NT2/D1 (cell line): ENCODE results near the gene DNAAF5.

Experiments used
- DNase-seq: peaks from one replicate; pipeline ENCODE4 v3.0.0-alpha.2; 2011; ENCODE audit warnings: low read depth, low spot score
- H3K27me3 ChIP-seq: 2 replicates; pipeline ENCODE4 v1.6.0; 2011; ENCODE audit warnings: mild to moderate bottlenecking; ENCODE audit not compliant: insufficient read length, insufficient read depth
- H3K36me3 ChIP-seq: 2 replicates; pipeline ENCODE4 v1.6.1; 2011; ENCODE audit warnings: mild to moderate bottlenecking, low read length, mixed read lengths; ENCODE audit not compliant: insufficient read depth, insufficient read length
- H3K4me1 ChIP-seq: 2 replicates; pipeline ENCODE4 v1.5.1; 2011; ENCODE audit not compliant: insufficient read depth, insufficient read length
- H3K4me3 ChIP-seq: 2 replicates; pipeline ENCODE4 v1.5.1; 2011; ENCODE audit warnings: low read depth; ENCODE audit not compliant: insufficient read length
- H3K9ac ChIP-seq: 2 replicates; pipeline ENCODE4 v1.6.0; 2011; ENCODE audit warnings: low read depth; ENCODE audit not compliant: insufficient read length
- H3K9me3 ChIP-seq: 2 replicates; pipeline ENCODE4 v1.5.1; 2011; ENCODE audit warnings: mild to moderate bottlenecking, low read length; ENCODE audit not compliant: insufficient read depth
- SUZ12 ChIP-seq: IDR thresholded peaks from 2 replicates; pipeline ENCODE4 v1.6.1; 2011; ENCODE audit not compliant: insufficient read length, insufficient read depth; ENCODE audit errors: extremely low read depth
- YY1 ChIP-seq: IDR thresholded peaks from 2 replicates; pipeline ENCODE4 v1.6.1; 2011; ENCODE audit not compliant: insufficient read length, insufficient read depth
- ZNF274 ChIP-seq: IDR thresholded peaks from 2 replicates; pipeline ENCODE4 v1.6.1; 2011; ENCODE audit warnings: mild to moderate bottlenecking, low read depth, low read length

Gene DNAAF5

DNA sequence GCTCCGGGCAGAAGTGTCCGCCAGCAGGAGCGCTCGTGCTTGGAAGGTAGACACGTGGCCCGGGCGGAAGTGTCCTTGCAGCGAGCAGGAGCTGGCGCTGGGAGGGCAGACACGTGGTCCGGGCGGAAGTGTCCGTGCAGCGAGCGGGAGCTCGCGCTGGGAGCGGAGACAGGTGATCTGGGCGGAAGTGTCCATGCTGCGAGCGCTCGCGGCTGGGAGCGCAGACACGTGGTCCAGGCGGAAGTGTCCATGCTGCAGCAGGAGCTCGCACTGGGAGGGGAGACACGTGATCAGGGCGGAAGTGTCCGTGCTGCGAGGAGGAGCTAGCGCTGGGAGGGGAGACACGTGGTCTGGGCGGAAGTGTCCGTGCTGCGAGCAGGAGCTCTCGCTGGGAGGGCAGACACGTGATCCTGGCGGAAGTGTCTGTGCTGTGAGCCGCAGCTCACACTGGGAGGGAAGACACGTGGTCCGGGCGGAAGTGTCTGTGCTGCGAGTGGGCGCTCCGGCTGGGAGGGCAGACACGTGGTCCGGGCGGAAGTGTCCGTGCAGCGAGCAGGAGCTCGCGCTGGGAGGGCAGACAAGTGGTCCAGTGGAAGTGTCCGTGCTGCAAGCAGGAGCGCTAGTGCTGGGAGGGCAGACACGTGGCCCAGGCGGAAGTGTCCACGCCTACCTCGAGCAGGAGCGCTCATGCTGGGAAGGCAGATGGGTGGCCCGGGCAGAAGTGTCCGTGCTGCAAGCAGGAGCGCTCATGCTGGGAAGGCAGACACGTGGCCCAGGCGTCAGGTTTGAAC lies 41.6 kb downstream of the DNAAF5 start:
- no peak overlapping the region for H3K4me3 ChIP-seq
- no peak for DNase-seq
- H3K36me3 ChIP-seq: peaks cover 92% of the 10 kb centered on the region

DNA sequence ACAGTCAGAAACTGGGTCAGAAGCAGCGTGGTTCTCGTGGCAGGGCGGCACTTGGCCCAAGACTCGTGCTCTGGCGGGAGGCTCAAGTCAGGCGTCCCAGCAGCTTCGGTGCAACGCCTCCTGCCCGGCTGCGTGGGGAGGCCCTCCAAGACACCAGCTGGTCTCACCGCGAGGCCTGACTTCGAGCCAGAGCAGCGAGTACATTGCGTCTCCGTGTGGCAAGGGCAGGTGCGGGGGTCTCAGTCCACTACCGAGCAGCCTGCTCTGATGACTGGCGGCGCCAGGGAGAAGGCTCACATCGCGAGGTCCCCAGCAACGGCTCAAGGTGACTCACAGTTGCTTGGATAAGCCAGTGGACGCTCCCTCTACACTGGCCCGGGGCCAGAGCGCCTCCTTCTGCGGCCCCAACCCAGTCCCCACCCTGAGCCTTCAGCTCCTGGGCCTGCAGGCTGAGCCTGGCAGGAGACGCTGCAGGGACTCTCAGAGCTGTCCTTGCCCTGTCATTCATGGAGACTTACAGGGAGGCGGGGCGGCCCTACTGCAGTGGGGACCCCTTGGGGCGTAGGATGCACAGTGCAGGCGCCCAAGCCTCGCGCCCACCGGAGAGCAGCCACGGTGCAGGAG lies 42.5 kb downstream of the DNAAF5 start:
- TF ChIP-seq SUZ12 (no peak), ZNF274 (no peak), YY1 (no peak)
- no peak for DNase-seq
- H3K4me1 ChIP-seq: peaks cover 4% of the 10 kb centered on the region
- H3K27me3 ChIP-seq: no peaks in the 10 kb centered on the region
- peaks cover 92% of the 10 kb centered on the region for H3K36me3 ChIP-seq
- H3K4me3 ChIP-seq: no peak overlapping the region
- no peak overlapping the region for H3K9ac ChIP-seq
- no peaks in the 10 kb centered on the region for H3K9me3 ChIP-seq

More for the DNA sequence above, 41.6 kb downstream of the DNAAF5 start:
- no peak for TF ChIP-seq ZNF274
- Histone ChIP-seq H3K9me3 (no peaks in the 10 kb centered on the region), H3K27me3 (no peaks in the 10 kb centered on the region), H3K9ac (no peak overlapping the region), H3K4me1 (peaks cover 4% of the 10 kb centered on the region)

DNA sequence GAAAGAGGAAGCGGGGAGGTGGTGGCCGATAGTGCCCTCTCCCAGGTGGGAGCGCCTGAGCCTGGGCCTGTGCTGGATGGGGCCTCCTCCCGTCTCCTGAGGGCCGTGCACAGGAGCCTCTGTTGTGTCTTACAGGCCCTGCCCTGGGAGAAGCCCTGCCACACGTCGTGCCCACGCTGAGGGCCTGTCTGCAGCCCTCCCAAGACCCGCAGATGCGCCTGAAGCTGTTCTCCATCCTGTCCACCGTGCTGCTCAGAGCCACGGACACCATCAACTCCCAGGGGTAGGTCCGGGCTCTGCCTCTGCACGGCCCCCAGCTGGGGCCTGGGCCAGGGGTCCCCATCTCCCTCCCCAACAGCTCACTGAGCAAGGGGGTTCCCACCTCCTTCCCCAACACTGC lies 43.8 kb downstream of the DNAAF5 start:
- TF ChIP-seq YY1 (no peak), SUZ12 (no peak), ZNF274 (no peak)
- Histone ChIP-seq H3K9me3 (no peaks in the 10 kb centered on the region), H3K36me3 (peaks cover 91% of the 10 kb centered on the region), H3K4me3 (no peak overlapping the region), H3K27me3 (no peaks in the 10 kb centered on the region), H3K4me1 (peaks cover 4% of the 10 kb centered on the region), H3K9ac (no peak overlapping the region)
- no peak for DNase-seq

DNA sequence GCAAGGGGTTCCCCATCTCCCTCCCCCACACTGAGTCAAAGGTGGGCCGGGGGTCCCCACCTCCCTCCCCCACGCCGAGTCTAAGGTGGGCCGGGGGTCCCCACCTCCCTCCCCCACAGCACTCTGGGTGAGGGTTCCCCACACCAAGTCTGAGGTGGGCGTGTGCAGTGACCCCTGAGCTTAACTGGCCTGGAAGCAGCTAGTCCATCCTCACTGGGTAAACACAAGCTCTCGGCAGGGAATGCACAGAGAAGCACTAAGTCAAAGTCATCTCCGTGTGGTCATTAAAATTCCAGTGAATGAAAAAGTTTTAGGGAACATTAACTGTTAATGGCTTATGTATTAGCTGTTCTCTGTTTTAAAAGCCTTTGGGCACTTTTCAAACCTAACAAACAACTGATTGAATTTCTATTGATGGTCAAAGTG lies 44.3 kb downstream of the DNAAF5 start:
- Histone ChIP-seq H3K9ac (no peak overlapping the region), H3K9me3 (no peaks in the 10 kb centered on the region), H3K4me3 (no peak overlapping the region), H3K27me3 (no peaks in the 10 kb centered on the region), H3K4me1 (peaks cover 4% of the 10 kb centered on the region), H3K36me3 (peaks cover 91% of the 10 kb centered on the region)
- no peak for TF ChIP-seq YY1
- TF ChIP-seq ZNF274: no peak
- TF ChIP-seq SUZ12: no peak
- no peak for DNase-seq

DNA sequence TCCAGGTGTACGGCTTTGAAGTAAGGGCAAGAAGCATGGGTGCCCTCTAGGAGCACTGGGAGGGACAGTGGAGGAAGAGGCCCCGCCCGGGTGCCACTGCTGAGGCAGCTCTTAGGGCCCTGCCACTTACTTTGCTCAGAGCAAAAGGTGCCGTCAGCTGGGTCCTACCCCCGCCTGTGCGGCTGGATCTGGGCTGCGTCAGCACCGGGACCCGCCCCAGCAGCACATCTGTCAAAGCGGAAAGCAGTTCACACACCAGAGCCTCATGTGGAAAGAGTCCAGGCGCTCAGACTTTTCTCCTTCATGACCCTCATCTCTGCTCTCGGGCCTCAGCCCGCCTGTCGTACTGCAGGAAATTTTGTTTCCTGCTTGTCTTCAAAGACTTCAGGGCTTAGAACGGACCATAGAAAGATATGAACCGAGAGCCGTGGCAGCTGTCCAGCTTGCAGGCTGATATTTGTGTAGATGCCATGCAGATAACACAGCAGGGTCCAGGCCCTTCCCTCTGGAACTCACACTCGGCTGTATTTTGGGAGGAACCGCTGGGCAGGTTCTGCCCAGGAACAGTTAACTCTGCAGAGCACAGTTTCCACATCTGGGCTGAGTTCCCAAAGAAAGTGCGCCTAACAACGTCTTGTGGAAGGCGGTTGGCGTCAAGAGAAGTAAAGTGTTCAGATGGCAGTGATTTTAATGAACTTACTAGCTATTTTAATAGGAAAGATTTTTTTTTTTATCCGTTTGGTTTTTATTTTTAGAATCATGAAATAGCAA lies 44.9 kb downstream of the DNAAF5 start:
- Histone ChIP-seq H3K9me3 (no peaks in the 10 kb centered on the region), H3K4me3 (no peak overlapping the region), H3K4me1 (peaks cover 4% of the 10 kb centered on the region), H3K36me3 (peaks cover 91% of the 10 kb centered on the region), H3K9ac (no peak overlapping the region), H3K27me3 (no peaks in the 10 kb centered on the region)
- DNase-seq: no peak
- no peak for TF ChIP-seq ZNF274
- TF ChIP-seq YY1: no peak
- TF ChIP-seq SUZ12: no peak

DNA sequence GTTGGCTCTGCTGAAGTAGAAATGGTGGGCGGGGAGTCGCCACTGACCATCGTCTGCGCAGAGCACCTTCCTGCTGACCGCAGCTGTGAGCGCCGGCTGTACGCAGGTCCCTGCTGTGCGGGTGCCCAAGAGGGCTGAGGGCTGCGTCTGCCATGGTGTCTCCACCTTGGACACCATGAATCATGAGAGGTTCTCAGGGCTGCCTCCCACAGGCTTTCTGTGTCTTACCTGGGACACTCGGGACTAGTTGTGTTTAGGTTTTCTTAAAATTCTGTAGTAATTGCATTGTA lies 45.5 kb downstream of the DNAAF5 start:
- H3K9me3 ChIP-seq: no peaks in the 10 kb centered on the region
- no peaks in the 10 kb centered on the region for H3K27me3 ChIP-seq
- H3K4me1 ChIP-seq: peaks cover 4% of the 10 kb centered on the region
- TF ChIP-seq YY1 (no peak), ZNF274 (no peak), SUZ12 (no peak)
- no peak for DNase-seq
- no peak overlapping the region for H3K9ac ChIP-seq
- peaks cover 93% of the 10 kb centered on the region for H3K36me3 ChIP-seq
- H3K4me3 ChIP-seq: no peak overlapping the region

DNA sequence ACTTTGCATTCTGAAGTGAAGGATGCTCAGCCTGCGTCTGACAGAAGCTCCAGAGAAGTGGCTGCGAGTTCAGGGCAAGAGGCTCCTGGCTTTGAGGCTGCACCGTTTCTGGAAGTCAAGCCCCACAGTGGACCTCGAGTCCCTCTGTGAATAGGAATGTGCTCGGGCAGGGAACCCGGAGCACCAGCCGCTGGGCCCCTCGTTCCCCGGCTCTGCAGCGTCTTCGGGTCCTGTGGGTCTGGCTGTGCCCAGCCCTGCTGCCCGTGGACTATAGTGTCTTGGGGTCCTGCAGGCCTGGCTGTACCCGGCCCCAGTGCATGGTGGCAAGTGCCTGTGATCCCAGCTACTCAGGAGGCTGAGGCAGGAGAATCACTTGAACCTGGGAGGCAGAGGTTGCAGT lies 45.9 kb downstream of the DNAAF5 start:
- peaks cover 4% of the 10 kb centered on the region for H3K4me1 ChIP-seq
- H3K36me3 ChIP-seq: peaks cover 93% of the 10 kb centered on the region
- no peak for TF ChIP-seq ZNF274
- TF ChIP-seq SUZ12: no peak
- TF ChIP-seq YY1: no peak
- no peaks in the 10 kb centered on the region for H3K9me3 ChIP-seq
- no peak overlapping the region for H3K9ac ChIP-seq
- no peak overlapping the region for H3K4me3 ChIP-seq
- no peak for DNase-seq
- no peaks in the 10 kb centered on the region for H3K27me3 ChIP-seq
